ENCODE measurements around the gene TRABD.

Gene TRABD

DNA sequence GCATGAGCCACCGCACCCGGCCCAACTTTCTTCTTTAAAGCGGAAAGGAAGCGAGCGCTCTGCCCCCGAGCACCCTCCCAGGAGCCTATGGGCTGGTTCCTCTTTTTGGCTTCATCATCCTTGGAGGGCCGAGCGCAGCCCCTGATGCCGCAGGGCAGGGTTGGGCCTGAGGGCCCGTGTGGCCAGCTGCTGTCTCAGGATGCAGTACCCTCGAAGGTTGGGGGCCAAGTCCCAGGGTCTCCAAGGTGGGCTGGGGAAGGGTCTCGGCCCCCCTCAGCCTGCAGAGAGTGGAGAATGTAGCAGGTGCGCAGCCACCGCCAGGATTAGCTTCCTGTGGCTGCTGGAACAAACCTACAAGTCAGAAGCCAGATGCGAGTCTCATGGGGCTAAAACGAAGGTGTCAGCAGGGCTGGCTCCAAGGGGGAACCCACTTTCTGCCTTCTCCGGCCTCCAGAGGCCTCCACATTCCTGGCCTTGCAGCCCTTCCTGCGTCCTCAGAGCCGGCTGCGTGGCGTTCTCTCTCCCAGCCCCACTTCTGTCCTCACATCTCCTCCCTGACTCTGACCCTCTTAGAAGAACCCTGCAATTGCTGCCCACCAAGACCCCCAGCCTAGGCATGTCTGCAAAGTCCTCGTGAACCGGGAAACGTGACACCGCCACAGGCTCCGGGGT lies 12.3 kb upstream of the TRABD start:
- no peak for DNase-seq (ENCODE audit: low read depth in 2 of 3, low spot score in 2 of 3)

DNA sequence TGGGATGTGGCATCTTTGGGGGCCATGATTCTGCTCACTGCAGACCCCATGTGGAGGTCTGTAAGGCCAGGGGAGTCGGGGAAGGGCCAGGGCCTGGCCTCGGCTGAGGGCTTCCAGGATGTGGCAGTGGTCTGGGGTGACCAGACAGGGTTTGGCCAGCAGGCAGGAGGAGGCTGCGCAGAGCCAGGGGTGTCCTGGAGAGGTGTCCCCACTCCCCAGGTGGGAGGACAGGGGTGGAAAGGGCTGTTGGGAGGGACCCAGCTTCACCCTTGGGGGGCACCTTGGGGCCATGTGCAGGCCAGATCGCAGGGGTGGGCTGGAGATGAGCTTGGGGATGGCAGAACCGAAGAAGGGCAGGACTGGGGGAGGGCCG lies 11.7 kb upstream of the TRABD start:
- no peak for DNase-seq (ENCODE audit: low read depth in 2 of 3, low spot score in 2 of 3)

DNA sequence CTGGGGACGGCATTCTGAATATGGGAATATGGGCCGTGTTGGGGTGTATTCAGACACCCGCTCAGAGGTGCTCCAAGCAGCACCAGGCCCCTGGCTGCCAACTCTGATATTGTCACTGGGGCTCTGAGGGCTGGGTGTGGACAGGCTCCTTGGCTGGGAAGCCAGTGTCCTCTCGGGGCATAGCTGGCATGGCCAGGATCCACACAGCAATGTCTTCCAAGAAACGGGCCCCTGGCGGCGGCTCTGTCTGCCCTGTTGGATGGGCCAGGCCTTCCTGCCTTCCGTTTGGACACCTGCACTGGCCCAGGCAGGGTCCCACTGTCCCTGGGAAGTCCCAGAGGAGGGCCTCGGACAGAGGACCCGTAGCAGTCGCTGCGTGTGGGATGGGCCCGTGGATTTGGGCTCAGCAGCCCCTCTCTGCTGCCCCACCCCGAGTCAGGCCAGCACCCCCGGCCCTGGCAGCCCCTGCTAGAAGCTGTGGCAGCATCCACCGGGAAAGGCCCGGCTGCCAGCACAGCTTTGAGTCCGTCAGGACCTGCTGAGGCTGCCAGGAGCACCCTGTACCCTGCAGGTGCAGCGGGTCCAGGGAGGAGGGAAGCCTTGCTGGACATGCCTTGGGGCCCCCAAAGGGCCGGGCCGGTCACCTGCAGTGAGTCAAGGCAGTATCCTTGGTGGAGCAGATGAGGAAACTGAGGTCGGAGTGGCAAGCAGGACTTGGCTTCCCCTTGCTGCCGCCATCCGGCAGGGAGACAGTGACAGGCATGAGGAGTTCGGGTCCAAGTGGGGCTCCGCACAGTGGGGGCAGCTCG lies 11.1 kb upstream of the TRABD start:
- DNase-seq (ENCODE audit: low read depth in 2 of 3, low spot score in 2 of 3), result no peak

DNA sequence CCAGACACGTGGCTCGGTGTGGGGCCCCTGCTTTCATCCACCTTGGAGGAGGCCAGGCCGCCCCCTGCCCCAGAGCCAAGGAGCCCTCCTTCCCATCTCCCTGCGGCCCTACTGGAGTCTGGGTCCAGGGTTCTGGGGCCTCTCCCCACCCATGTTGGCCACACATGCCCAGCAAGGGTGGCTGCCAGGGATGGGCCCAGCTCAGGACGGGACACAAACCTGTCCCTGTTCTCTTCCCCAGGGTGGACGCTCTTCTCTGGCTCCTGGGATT lies 10.6 kb upstream of the TRABD start:
- DNase-seq (ENCODE audit: low read depth in 2 of 3, low spot score in 2 of 3), result no peak

DNA sequence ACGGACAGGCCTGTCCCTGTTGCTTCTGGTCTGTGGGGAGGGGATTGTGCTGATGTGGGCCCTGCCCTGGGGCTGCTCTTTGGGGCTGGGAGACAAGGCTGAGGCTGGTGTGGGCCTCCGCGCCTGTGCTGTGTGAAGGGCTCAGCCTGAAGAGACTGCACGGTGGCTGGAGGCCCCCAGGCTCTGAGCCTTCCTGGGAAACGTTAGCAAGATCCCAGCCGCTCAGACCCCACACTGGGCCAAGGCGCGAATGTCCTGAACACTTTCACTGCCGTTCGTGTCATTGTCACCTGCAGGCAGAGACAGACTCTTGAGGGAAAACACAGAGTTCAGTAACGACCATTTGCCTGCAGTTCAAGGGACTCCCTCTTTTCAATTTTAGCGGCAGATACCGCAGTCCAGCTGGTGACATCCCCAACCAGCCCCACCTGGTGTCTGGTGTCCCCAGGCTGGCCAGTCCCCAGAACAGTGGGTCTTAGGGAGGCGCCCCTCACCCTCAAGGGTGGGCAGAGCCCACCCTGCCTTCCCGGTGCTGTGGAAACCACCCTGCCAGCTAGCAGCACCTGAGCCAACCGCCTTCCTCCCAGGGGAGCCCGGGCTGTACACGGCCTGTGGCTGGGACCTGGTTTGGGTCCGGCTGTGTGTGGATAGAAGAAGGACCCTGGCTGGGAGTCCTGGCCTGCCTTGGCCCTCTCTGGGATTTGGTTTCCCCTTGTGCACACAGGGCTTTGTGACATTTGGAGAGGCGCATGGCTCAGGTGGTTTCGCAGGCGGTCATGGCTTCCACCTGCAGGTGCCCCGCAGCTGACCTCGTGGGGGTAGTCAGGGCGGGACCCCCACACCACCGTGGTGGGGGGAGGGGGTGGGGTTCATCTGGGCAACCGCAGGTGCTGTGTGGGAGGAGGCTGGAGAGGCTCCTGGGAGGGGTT lies 9.5 kb upstream of the TRABD start:
- DNase-seq (ENCODE audit: low read depth in 2 of 3, low spot score in 2 of 3), result no peak

DNA sequence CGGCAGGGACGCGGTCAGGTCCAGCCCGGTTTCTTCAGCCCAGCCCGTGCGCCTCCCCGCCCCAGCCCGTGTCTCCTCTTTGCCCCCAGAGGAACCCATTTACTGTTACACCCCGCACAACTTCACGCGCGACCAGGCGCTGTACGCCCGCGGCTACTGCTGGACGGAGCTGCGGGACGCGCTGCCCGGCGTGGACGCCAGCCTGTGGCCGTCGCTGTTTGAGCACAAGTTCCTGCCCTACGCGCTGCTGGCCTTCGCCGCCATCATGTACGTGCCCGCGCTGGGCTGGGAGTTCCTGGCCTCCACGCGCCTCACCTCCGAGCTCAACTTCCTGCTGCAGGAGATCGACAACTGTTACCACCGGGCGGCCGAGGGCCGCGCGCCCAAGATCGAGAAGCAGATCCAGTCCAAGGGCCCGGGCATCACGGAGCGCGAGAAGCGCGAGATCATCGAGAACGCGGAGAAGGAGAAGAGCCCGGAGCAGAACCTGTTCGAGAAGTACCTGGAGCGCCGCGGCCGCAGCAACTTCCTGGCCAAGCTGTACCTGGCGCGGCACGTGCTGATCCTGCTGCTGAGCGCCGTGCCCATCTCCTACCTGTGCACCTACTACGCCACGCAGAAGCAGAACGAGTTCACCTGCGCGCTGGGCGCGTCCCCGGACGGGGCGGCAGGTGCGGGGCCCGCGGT lies 8.7 kb upstream of the TRABD start:
- DNase-seq (ENCODE audit: low read depth in 2 of 3, low spot score in 2 of 3), result no peak

DNA sequence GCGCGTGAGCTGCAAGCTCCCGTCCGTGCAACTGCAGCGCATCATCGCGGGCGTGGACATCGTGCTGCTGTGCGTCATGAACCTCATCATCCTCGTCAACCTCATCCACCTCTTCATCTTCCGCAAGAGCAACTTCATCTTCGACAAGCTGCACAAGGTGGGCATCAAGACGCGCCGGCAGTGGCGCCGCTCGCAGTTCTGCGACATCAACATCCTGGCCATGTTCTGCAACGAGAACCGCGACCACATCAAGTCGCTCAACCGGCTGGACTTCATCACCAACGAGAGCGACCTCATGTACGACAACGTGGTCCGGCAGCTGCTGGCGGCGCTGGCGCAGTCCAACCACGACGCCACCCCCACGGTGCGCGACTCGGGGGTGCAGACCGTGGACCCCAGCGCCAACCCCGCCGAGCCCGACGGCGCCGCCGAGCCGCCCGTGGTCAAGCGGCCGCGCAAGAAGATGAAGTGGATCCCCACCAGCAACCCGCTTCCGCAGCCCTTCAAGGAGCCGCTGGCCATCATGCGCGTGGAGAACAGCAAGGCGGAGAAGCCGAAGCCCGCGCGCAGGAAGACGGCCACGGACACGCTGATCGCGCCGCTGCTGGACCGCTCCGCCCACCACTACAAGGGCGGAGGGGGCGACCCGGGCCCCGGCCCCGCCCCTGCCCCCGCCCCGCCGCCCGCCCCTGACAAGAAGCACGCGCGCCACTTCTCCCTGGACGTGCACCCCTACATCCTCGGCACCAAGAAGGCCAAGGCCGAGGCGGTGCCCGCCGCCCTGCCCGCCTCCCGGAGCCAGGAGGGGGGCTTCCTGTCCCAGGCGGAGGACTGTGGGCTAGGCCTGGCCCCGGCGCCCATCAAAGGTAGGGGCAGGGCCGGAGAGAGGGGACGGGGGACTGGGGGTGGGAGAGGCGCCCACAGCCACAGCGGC lies 7.9 kb upstream of the TRABD start:
- DNase-seq (ENCODE audit: low read depth in 2 of 3, low spot score in 2 of 3), result no peak

DNA sequence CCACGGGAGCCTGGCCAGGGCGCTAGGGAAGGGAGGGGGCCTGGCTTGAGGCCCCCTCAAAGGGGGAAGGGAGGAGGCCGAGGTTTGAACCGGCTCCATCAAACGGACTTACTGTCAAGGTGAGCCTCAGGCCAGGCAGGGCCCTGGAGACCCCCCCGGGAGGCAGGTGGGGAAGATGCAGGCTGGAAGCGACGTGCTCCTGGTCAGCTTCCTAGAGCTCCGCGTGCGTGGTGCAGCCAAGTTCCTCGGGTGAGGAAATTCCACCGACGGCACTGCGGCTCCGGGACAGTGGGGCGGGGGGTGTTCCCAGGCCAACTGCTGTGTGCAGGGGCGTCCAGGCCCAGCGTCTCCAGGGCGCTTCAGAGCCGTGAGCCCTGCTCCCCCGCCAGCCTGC lies 7.2 kb upstream of the TRABD start:
- no peak for DNase-seq (ENCODE audit: low read depth in 2 of 3, low spot score in 2 of 3)

DNA sequence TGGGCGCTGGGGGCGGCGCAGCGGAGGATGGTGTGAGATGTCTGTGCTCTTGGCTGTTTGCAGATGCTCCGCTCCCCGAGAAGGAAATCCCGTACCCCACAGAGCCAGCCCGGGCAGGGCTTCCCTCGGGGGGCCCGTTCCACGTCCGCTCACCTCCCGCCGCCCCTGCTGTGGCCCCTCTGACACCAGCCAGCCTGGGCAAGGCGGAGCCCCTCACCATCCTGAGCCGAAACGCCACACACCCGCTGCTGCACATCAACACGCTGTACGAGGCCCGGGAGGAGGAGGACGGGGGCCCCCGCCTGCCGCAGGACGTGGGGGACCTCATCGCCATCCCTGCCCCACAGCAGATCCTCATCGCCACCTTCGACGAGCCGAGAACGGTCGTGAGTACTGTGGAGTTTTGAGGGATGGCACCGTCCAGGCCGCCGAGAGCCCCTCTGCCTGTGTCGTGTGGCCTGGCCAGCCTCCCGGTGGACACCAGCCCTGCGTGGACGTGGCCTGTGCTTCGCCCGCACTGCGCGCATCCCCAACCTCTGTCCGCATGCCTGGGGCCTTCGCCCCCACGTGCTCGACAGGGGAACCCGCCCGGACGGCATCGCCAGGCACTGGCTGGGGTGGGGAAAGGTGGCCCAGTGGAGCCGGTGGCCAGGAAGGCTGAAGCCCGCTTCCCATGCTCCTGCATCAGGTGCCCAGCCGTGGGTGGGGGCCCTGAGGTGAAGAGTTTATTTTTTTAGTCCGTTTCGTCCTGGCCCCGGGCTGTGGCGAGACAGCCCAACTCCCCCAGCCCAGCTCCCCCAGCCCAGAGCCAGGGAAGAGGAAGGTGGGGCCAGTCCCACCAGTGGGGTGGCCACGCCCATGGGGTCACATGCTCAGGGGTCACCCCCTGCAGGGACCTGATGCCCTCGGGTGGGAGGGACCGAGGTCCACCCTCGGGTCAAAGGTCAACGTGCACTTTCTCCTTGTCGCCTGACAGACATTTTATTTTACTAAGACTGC lies 6.5 kb upstream of the TRABD start:
- DNase-seq (ENCODE audit: low read depth in 2 of 3, low spot score in 2 of 3), result no peak

DNA sequence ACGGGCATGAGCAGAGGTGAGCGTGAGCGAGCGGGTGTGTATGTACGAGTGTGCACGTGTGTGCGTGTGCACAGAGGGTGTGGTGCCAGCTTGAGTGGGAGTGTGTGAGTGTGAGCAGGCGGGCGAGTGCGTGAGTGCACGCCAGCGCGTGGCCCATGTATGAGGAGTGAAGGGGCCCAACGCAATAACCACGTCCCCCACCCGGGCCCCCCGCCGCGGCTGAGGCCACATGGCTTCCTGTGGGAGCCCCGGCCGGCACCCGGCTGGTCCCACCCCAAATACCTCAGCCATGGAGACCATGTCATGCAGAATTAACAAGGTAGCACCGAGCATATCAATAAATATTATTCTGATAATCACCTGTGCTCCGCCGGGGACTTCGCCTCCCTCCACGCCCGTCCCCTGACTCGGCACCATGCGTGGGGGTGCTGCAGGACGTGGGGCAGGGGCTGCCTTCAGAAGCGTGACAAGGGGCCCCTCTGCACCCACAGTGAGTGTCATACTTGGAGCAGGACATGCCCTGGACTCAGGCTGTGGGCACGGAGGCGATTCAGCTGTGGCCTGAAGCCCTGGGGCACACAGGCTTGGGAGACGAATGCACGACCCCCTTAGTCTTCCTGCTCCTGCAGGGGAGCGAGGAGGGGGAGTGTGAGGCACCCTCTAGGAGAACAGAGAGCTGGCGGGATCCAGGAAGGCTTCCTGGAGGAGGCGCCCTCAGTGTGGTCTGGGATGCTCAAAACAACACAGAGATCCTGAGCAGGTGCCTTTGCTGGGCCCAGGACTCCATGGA lies 5.6 kb upstream of the TRABD start:
- no peak for DNase-seq (ENCODE audit: low read depth in 2 of 3, low spot score in 2 of 3)

DNA sequence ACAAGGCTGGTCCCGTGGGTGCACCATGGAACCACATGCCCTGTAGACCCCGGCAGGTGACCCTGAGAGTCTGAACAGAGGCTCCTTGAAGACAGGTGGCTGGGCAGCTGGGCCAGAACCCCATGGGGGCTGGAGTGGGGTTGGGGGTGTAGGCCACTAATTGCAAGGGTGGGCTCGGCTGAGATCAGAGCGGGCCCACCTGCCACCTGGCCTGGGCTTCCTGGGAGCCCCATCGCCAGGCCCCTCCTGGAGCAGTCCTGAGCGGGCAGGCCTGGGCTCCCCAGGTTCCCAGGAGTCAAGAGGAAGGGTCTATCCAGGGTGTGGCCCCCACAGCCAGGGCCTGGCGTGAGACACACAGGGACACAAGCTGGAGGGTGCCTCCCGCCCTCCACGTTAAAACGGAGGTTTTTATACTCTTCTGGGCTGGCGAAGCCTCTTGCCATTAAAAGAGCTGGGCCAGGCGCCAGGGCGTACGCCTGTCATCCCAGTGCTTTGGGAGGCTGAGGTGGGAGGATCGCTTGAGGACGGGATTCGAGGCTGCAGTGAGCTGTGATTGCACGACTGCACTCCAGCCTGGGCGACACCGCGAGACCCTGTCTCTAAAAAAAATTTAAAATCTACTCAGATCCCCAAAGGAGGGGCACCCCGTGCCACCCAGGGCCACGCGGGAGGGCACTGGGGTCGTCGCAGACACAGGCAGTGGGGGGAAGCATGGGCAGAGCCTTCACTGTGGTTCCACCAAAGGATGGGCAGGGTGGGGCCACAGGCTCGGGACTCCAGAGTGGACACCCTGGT lies 4.8 kb upstream of the TRABD start:
- DNase-seq (ENCODE audit: low read depth in 2 of 3, low spot score in 2 of 3), result no peak

DNA sequence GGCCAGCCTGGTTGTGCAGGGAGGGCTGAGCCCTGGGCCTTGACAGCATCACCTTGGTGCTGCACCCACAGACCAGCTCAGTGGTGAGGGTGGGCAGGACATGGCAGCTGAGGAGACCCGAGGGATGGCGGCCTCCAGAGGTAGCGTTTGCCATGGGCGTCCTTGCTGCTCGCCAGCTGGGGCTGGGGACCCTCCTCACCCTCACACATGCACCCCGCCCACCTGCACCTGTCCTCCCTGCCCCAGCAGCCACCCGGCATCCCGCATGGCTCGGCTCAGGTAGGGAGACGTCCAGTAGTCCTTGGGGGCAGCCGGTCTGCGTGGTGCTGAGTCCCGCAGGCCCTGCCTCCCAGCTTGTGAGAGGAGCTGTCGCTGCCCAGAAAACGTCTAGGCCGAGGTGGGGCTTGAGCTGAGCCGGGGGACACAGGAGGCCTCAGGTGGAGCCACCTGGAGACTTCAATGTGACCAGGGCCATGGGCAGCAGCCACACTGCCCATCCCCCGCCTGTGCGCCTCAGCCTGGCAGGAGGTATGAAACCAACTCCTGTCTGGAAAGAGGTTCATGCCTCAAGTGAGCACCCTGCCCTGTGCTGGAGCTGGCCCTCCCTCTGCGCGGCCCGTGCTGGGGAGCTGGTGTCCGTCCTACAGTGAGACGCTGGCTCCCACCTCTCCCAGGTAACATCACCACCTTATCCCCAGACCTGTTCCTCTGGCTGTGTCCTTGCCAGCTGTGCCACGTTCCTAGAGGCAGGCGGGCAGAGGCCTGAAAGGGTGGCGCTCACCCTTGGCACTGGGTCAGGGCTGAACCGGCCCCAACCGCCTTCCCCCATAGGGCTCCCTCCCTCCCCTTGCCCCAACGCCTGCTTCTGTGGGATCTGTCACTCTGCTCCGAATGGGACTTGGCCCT lies 3.3 kb upstream of the TRABD start:
- no peak for DNase-seq (ENCODE audit: low read depth in 2 of 3, low spot score in 2 of 3)

DNA sequence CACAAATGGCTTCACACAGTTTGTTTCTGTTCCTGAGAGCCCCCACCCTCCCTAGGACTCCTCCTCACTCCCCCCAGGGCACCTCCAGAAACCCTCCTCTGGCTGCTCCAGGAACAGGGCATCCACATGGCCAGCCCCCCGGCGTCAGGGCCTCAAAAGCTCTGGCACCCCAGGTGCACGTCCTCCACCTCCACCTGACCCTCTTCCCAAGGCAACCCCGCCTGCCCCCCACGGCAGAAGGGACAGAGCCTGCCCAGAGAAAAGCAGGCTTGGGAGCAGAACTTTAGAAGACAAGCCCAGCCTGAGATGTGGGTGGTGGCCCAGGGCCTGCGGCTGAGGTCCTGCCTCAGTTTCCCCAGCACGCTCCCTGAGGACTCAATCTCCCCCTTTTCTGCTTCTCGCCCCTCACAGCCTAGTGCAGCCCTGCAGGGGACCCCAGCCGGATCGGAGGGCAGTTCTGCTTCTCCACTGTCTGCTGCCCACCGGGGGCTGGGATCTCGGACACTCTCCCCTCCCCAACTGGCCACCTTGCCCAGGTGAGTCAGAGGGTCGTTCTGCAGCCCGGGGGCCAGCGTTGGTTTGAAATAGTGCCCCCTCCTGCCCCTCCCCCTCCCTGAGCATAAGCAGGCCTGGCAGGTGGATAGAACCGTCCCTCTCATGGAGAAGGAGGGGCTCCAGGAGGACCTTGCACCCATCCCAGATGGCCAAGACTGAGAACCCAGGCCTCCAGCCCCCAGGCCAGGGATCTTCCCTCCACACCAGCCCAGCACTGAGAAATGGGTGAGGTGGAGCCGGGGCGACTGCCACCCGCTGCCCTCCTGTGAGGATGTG lies 2.4 kb upstream of the TRABD start:
- DNase-seq (ENCODE audit: low read depth in 2 of 3, low spot score in 2 of 3), result no peak

DNA sequence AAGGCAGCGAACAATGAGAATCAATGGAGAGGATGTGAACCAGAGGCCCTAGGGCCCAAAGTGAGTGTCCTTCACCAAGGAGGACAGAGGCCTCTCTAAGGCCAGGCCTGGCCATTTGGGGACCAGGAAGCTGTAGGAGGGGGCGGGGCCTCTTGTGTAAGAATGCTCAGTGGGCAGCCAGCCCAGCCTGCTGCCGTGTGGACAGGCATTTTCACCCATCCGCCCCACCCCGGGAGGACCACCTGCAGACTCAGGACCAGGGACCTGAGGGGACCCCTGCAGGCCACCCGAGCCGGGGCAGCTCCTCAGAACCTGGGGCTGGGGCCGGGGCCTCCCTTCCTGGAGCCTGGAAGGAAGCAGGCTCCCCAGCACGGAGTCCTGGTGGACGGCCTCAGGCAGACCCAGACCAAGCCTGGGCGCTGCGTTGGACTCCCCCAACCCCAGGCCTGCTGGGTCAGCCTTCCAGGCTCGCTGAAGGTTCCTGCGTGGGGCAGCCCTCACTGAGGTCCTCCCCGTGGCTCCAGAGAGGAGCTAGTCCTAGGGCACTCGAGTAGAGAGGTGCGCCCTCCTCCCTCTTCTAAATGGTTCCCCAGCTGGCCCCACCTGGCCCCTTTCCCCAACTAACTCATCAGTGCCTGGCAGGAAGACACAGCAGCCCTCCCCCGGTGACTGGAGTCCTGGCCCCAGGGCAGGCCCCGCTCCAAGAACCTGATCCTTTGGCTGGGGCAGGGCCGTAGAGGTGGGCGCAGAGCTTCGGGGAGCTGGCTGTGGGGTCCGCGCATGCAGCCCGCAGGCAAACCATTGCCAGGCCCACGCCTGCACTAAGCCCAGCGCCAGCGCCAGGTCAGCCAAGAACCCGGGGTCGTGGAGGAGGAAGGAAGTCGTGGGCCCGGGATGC lies 1.5 kb upstream of the TRABD start:
- no peak for DNase-seq (ENCODE audit: low read depth in 2 of 3, low spot score in 2 of 3)

DNA sequence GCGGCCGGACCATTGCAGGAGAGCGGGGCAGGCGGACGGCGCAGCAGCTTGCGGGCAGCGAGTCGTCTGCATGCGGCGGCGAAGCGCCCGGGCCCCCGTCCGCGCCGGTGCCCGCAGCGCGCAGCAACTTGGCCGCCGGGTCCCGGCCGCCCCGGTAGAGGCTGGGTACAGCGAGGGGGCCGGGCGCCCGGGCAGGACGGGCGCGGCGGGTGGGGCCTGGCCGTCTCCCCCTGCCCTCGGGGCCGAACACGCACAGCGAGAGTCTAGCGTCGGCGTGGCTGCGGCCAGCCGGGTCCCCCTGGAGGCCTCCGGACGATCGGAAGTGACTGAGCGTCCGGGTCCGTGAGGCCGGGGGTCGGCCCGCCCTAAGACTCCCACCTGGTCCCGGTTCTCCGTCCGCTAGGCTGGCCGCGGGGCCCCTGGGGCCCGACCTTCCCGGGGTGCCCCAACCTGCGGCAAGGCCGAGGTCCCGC lies 775 bp upstream of the TRABD start:
- no peak for DNase-seq (ENCODE audit: low read depth in 2 of 3, low spot score in 2 of 3)
